Activated T-helper 1 cell treated with Interleukin-2 at 50 U/mL for 16 hours (primary cell): ENCODE data around the gene GARIN1A.

Experiments
- DNase-seq: peaks from one replicate; pipeline ENCODE4 v3.0.0-alpha.2; 2020; ENCODE audit warnings: low read depth

Gene GARIN1A

DNA sequence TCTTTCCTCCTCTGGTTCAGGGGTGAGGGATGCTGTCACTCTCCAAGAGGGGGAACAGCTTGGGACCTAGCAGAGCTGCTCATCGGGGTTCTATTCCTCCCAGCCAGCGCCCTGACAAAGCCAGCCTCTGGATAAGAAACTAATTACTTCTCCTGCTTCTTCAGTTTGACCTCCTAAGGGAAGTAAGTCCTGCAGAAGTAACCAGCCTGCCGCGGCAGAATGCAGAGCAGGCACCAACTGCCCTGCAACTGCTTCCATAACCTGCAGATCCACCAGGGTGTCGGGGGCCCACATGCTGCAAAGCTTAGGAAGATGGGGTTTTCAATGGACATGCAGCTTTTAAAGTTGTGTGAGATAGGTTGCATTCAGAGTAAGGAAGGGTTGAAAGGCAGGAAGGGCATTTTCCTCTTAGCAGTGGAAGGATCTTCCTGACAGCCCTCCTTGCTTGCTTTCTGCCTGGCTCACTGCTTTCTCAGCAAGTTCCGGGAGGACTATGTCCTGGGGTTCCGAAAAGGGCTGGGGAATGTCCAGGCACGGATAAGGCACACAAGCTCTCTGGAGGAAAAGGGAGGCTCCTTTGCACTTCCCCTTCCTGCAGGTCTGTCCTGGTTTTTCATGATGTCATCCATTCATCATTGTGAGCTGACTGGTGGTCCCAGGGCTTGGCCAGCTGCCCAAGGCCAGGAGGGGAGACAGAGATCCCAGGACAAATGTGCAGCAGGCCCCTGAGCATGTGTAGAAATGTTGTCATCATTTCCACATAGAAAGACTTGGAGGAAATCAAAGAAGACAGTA lies 42.8 kb downstream of the GARIN1A start:
- no peak for DNase-seq

DNA sequence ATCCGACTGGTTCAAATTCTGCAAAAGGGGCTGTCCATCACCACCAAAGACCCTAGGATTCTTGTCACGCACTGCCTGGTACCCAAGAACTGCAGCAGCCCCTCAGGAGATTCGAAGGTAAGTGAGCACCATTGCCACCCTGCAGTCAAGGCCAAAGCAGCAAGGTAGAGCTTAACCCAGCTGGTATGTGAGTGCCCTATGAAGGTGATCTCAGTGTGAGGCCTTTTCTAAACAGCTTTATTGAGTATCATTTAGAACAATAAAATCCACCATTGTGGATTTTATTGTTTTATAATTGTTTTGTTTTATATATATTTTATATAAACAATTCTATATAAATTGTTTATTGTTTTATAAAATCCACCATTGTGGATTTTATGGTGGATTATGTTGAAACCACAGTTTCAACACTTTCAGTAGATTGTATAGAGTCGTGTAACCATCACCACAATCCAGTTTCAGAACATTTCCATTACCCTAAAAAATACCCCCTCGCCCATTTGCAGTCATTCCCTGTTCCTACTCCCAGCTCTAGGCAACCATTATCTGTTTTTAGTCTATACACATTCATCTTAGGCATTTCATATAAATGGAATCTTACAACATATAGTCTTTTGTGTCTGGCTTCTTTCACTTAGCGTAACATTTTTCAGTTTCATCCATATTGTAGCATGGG lies 47.0 kb downstream of the GARIN1A start:
- no peak for DNase-seq

DNA sequence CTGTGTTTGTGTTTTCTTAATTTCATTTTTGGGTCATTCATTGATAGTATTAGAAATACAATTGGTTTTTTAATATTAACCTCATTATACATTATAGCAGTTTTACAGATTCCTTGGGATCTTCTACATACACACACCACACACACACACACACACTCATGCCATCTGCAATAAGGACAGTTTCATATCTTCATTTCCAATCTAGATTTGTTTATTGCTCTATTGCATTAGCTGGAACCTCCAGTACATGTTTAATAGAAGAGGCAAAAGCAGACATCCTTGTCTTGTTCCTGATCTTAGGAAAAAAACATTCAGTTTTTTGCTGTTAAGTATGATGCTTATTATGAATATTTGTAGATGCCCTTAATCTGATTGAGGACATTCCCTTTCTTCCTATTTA lies 49.3 kb downstream of the GARIN1A start:
- DNase-seq: no peak
